Stimulated activated CD4-positive, alpha-beta T cell treated with anti-CD3 and anti-CD28 coated beads, Interleukin-4, amount 100 ng/mL, for 24 hours (primary cell): ENCODE results near the gene SIGLEC8.
A peak's percentile ranks its signal among the peaks of the same experiment; 100 is the strongest.
"Not testable (repeated sequence)": the region's sequence is repeated elsewhere in the genome, so short reads cannot be mapped to it uniquely, and the experiment has no call there.

ENCODE experiments used
- DNase-seq: peaks from one replicate; pipeline ENCODE4 v3.0.0-alpha.2; 2020

Gene SIGLEC8

GRCh38 chr19:51472607-51473006 is 14.4 kb upstream of the SIGLEC8 start:
- DNase-seq, result no peak

- DNase-seq, result no peak
Measured at GRCh38 chr19:51471527-51471926, 13.3 kb upstream of the SIGLEC8 start.

GRCh38 chr19:51470966-51471365 is 12.7 kb upstream of the SIGLEC8 start:
- no peak for DNase-seq

- DNase-seq, result no peak
Measured at GRCh38 chr19:51469629-51470028, 11.4 kb upstream of the SIGLEC8 start.

DNA sequence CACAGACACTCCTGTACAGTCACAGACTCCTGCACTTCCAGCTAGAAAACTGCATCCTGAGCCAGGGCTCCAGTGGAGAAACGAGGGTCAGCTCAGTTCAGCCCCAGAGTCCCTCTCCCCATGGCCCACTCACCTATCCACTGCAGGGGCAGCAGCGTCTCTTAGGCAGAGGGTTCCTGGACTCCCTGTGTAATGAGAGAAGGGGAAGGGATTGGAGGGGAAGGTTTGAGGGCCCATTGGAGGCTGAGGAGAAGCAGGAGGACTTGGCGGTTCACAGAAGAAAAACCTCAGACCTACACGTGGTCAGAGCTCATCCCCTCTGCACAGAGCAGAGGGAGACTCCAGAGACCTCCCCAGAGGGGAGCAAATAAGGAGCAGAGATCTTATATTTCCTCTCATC is 10.9 kb upstream of the SIGLEC8 start:
- no peak for DNase-seq

- no peak for DNase-seq
Measured at GRCh38 chr19:51468545-51468920, 10.3 kb upstream of the SIGLEC8 start.

DNA sequence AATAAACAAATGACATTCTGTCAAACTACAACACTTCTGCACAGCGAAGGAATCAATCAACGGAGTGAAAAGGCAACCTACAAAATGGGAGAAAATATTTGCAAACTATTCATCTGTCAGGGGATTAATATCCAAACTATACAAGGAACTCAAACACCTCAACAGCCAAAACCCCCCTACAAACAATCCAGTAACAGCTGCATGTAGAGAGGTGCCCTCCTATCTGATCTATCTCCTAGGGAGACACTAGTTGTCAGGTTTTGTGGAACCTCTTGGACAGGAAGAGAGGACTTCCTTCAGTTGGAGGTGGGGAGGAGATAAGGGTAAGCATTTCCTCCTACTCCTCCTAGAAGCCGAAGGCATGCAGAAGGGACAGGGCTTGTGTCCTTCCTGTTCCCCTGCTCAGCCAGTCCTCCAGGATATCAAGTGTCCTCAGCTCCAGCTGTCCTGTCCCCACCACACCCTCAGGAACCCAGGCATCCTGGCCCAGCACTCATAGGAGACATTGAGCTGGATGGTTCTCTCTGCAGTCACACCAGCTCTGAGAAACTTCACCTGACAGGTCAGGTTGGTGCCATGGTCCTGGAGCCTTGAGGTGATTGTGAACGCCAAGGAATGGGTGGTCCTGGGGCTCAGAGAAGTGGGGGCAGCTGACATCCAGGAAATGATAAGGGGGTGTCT is 9.8 kb upstream of the SIGLEC8 start:
- DNase-seq, result no peak

DNA sequence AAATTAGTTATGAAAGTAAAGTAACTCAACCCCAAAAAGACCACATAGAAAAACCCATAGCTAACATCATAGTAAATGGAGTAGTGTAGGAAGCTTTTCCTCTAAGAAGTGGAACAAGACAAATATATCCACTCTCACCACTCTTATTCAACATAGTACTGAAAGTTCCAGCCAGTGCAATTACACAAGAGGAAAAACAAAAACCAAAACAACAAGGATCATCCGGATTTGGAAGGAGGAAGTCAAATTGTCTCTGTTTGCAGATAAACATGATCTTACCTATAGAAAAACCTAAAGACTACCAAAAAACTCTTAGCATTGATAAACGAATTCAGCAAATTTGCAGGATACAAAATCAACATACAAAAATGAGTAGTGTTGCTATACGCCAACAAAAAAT is 8.5 kb upstream of the SIGLEC8 start:
- DNase-seq, result no peak

DNA sequence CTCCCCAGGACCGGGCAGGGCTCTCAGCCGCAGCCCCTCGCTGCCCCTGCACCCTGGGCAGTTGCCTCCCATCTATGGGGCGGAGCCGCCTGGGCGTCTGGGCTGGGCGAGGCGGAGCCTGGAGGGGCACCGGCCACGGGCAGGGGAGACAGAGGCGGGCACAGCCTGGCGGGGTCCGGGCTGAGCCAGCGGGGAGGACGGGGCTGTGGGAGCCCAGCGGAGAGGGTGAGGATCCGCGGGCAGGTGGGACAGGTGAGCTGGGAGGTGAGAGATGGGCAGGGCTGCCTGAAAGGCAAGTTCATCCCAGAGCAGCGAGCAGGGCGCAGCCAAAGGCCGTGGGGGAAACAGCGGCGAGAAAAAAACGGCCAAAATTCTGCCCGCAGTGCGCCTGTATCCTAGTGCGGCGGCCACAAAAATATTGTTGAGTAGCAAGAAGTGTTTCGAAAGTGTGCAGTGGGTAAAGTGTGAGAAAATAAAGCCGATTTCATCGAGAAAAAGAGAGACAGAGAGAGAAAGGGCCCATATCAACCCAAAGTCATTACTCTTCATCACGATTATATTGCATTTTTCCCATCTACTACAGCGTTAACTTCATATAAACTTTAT is 5.8 kb upstream of the SIGLEC8 start:
- DNase-seq, result not testable (repeated sequence)

DNA sequence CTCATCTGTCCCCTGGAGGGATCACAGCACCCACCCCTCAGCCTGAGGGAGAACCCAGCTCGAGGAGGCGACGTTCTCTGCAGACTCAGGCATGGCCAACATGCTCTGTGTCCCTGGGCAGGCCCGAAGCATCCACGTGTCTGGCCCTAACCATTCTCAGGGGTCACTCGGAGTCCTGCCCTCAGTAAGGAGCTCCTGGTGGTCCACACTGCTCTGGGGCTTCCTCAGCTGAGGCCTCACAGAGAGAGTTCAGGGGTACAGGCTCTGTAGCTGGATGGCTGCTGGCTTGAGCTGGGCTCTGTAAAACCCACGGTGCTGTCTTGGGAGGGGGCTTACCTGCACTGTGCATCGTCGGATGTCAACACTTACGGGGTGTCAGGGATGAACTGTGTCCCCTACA is 4.4 kb upstream of the SIGLEC8 start:
- no peak for DNase-seq

- no peak for DNase-seq
Measured at GRCh38 chr19:51462276-51462675, 4.0 kb upstream of the SIGLEC8 start.

GRCh38 chr19:51461723-51462161 is 3.5 kb upstream of the SIGLEC8 start:
- no peak for DNase-seq

DNA sequence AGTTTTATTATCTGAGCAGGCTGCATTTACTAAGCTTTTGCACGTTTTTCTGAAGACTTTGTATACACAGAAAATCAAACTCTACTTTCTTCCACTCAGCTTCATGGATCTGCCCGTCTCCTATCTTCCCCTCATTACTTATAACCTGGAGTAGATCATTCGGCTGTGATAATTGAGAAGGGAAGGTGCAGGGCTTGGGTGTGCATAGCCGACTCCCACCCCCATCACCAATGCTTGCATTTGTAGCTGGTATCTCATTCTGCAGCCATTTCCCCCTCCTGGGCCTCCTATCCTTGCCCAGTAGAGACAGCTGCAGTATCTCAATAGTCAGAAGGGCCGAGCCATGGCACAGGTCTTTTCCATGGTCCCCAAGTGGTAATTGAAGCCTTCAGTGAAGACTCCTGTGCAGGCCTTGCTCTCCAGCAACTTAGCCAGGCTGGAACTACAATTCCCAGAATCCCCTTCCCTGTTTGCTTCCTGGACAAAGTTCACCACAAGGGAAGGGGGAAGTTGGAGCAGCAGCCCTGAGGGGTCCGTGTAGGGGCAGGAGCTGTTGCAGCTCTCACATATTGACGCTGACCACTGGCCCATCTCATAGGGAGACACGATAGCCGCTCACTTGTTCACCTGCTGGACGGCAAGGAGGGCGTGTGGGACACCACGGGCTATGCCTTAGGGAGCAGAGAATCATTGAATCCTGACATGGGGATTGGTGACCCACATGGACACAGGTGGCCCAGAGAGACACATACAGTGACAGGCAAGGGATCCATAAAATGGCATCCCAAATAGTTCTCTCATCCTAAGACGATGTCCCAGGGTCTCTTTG is 2.1 kb upstream of the SIGLEC8 start:
- DNase-seq, result no peak

- no peak for DNase-seq
Measured at GRCh38 chr19:51458899-51459505, 748 bp upstream of the SIGLEC8 start.

GRCh38 chr19:51457351-51458013 is 772 bp downstream of the SIGLEC8 start:
- DNase-seq, result no peak

DNA sequence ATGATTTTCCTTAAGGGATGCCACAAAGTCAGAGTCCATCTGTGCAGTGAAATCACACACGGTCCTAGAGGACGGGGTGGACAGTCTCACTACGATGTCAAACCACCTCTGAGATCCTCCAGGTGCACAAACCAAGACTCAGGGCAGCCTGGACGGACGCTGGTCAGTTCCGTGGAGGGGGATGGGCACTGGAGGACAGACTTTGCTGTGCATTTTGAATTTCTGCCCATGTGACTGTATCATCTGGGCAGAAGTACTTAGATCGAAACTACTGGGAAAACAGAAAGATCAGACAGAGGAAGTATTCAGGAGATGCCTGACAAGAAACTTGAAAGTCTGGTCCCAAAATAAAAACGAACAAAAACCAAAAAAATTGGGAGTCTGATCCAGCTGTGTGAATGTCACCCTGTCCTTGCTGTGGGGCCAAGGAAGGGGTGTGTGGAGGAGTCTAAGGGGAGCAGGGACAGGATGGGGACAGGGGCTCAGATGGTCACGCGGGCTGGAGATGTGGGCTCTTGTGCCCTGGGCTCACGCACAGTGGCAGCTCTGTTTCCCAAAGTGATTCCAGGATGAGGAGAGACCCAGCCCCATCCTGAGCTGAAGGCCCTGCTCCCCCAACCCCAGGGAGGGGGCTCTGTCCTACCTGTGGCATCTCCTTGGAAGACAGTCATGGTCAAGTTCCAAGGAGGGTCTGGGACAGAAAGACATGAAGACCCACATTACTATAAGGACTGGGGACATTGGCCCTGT is 1.5 kb downstream of the SIGLEC8 start:
- DNase-seq, result no peak

- DNase-seq, result peak; percentile 62
Measured at GRCh38 chr19:51450730-51451307, 7.4 kb downstream of the SIGLEC8 start.

- peak; percentile 67 for DNase-seq
Measured at GRCh38 chr19:51448411-51449016, 9.7 kb downstream of the SIGLEC8 start.

DNA sequence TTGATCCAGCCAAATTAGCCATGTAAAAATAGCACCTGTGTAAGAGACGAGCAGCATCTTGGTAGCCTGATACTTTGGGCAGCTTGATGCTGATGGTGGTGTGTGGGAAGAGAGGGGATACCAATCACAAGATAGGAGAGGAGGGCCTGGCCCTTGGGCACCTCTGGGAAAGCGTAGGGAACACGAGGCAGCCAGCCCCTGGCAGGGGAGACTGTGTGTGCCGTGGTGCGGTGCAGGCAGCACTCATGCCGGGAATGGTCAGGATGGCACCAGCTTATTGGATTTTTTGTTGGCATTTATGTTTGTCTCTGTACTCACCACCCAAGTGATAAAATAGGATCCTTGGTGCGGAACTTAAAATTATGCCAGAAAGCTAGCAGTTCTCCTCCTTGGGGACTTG is 10.2 kb downstream of the SIGLEC8 start:
- DNase-seq, result no peak

GRCh38 chr19:51447510-51447909 is 10.7 kb downstream of the SIGLEC8 start:
- not testable (repeated sequence) for DNase-seq
